ENCODE results near the gene ZFAND3. TPM values are rescaled to one million over a fixed set of nuclear protein-coding genes. Genes with fewer than 3 reads are reported as not detected.

ZFAND3 gene
- total RNA-seq, 4 donors from 2014 or later: 37.3 to 70.1 (median 55.2) TPM

DNA sequence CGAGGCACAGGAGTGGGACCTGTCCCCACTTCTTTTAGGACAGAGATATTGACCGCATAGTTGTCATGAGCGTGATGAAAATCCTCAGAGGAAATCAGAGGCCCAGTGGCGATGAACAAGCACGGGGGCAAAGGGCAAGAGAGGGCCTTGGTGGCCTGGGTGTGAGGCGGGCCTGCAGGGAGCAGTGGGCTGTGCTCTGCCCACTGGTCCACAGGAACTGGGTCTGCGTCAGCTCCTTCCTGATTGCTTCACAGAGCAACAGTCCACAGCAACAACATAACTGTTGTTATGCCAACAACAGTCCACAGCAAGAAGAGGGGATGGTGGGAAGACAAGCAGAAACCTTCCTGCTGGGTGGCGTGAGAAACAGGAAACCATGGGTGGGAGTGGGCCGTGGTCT lies 335.6 kb downstream of the ZFAND3 start:
- Histone ChIP-seq H3K9me3 (no peaks in the 10 kb centered on the region), H3K4me1 (peaks cover 0 to 5% (median 3%) of the 10 kb centered on the region in 4 donors), H3K4me3 (no peak overlapping the region), H3K36me3 (peaks cover 0 to 44% (median 29%) of the 10 kb centered on the region in 4 donors), H3K27ac (replicated peaks in 1 of 4) (no peak overlapping the region), H3K27me3 (no peaks in the 10 kb centered on the region)
- TF ChIP-seq POLR2A (IDR thresholded peaks at IDR 0.05; ENCODE audit: low read depth) (no peak), CTCF (IDR thresholded peaks at IDR 0.05) (no peak), POLR2AphosphoS5 (IDR thresholded peaks at IDR 0.05) (no peak), EP300 (IDR thresholded peaks at IDR 0.05) (no peak)
- no peak for DNase-seq (ENCODE audit: extremely low spot score)
- 86% methylated on average over 9 of the region's 9 CpGs for WGBS
- intact Hi-C loops (cut with DNase I): no loop called here

DNA sequence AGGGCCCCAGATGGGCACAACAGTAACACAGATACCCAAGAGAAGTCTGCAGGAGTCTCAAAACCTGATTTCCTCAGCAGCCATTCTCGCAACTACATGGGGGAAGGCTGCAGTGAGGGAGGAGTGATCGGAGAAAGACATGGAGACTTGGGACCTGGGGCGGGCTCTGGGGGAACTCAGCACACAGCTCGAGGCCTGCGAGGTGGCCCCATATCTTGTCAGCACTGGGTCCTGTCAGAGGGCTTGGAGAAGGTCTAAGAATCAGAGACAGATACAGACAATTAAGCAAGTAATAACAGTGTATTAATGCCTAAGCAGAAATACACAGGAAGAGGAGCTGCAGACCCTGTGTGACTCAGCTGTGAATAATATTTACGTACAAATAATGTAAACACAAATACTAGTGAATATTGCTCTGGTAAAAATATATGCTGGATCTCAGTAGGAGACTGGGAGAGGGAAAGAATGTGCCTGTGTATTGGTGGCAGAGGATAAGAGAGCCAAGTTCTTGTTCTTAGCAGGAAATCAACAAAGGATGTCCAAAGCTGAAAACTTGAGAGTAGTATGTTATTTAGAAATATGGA lies 336.2 kb downstream of the ZFAND3 start:
- intact Hi-C loops (cut with DNase I): no loop called here
- 93% methylated on average over 6 of the region's 6 CpGs for WGBS
- TF ChIP-seq POLR2AphosphoS5 (IDR thresholded peaks at IDR 0.05): no peak
- no peak for TF ChIP-seq CTCF (IDR thresholded peaks at IDR 0.05)
- no peak for TF ChIP-seq POLR2A (IDR thresholded peaks at IDR 0.05; ENCODE audit: low read depth)
- TF ChIP-seq EP300 (IDR thresholded peaks at IDR 0.05): no peak

DNA sequence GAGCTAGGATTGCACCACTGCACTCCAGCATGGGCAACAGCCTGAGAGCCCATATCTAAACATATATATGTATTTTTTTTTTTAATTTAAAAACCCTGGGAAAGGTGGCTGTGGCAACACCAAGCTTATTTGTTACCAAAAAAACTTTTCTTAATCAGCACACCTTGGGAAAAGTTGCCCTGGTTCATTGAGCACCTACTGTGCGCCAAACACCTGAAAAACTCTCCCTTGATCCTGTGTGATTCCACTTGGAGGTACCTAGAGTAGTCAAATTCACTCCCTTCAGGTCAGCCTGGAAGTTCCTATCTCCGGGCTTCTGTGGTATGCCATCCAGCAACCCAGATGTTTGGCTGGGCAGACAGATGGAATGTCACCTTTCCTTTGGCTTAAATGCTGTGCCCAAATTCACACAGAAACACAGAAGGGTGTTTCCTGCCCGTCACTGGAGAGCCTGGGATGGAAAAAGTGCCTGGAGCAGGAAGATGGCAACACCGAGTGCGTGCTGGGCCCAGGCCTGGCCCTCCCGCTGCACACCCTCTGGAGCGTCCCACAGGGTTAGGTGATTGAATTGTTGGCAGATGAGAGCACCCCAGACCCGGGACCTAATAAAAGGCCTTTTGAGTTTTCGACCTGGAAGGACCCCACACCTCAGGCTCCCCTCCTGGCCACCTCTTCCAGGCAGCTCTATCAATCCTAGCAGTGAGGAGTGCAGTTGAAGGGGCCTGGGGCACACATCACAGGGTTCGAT lies 337.5 kb downstream of the ZFAND3 start:
- Histone ChIP-seq H3K27ac (replicated peaks in 1 of 4) (no peak overlapping the region), H3K4me1 (peaks cover 0 to 5% (median 0%) of the 10 kb centered on the region in 4 donors), H3K27me3 (no peaks in the 10 kb centered on the region), H3K9me3 (no peaks in the 10 kb centered on the region), H3K4me3 (no peak overlapping the region), H3K36me3 (peaks cover 0 to 38% (median 25%) of the 10 kb centered on the region in 4 donors)
- TF ChIP-seq EP300 (IDR thresholded peaks at IDR 0.05): no peak
- TF ChIP-seq POLR2AphosphoS5 (IDR thresholded peaks at IDR 0.05): no peak
- no peak for TF ChIP-seq CTCF (IDR thresholded peaks at IDR 0.05)
- TF ChIP-seq POLR2A (IDR thresholded peaks at IDR 0.05; ENCODE audit: low read depth): no peak
- intact Hi-C loops (cut with DNase I): no loop called here
- no peak for DNase-seq (ENCODE audit: extremely low spot score)
- WGBS: 99% methylated on average over 10 of the region's 10 CpGs

More for the DNA sequence above, 336.2 kb downstream of the ZFAND3 start:
- Histone ChIP-seq H3K27ac (replicated peaks in 1 of 4) (no peak overlapping the region), H3K4me1 (peaks cover 0 to 5% (median under 1%) of the 10 kb centered on the region in 4 donors), H3K27me3 (no peaks in the 10 kb centered on the region), H3K36me3 (peaks cover 0 to 44% (median 29%) of the 10 kb centered on the region in 4 donors), H3K4me3 (no peak overlapping the region), H3K9me3 (no peaks in the 10 kb centered on the region)
- no peak for DNase-seq (ENCODE audit: extremely low spot score)

- intact Hi-C loops (cut with DNase I): no loop called here
- no peak for TF ChIP-seq POLR2AphosphoS5 (IDR thresholded peaks at IDR 0.05)
- TF ChIP-seq POLR2A (IDR thresholded peaks at IDR 0.05; ENCODE audit: low read depth): no peak
- no peak for TF ChIP-seq CTCF (IDR thresholded peaks at IDR 0.05)
- no peak for TF ChIP-seq EP300 (IDR thresholded peaks at IDR 0.05)
- 96% methylated on average over 11 of the region's 11 CpGs for WGBS
- no peak overlapping the region for H3K27ac ChIP-seq (replicated peaks in 1 of 4)
- H3K27me3 ChIP-seq: no peaks in the 10 kb centered on the region
- peaks cover 0 to 29% (median 16%) of the 10 kb centered on the region in 4 donors for H3K36me3 ChIP-seq
- H3K4me1 ChIP-seq: peaks cover 0 to 5% (median 0%) of the 10 kb centered on the region in 4 donors
- DNase-seq (ENCODE audit: extremely low spot score): no peak
- H3K4me3 ChIP-seq: no peak overlapping the region
- H3K9me3 ChIP-seq: no peaks in the 10 kb centered on the region
These were observed 338.4 kb downstream of the ZFAND3 start for GRCh38 chr6:38157905-38158304.
